ENCODE results near the gene TREML1.
A peak's percentile ranks its signal among the peaks of the same experiment; 100 is the strongest.

TREML1 gene

GRCh38 chr6:41167173-41167963, 13.2 kb upstream of the TREML1 start:
- no peak for TF ChIP-seq CTCF (IDR thresholded peaks at IDR 0.05; ENCODE audit: control insufficient read depth, extremely low read depth, insufficient read depth)
- peak; percentile 18 for DNase-seq (ENCODE audit: low read depth)

GRCh38 chr6:41164551-41165120, 10.5 kb upstream of the TREML1 start:
- no peak overlapping the region for H3K4me3 ChIP-seq (ENCODE audit: low read depth, low read length)
- TF ChIP-seq CTCF (IDR thresholded peaks at IDR 0.05; ENCODE audit: control insufficient read depth, extremely low read depth, insufficient read depth): no peak
- DNase-seq (ENCODE audit: low read depth): no peak

More at GRCh38 chr6:41167173-41167963, 13.2 kb upstream of the TREML1 start:
- no peak overlapping the region for H3K4me3 ChIP-seq (ENCODE audit: low read depth, low read length)

- DNase-seq (ENCODE audit: low read depth): no peak
- TF ChIP-seq CTCF (IDR thresholded peaks at IDR 0.05; ENCODE audit: control insufficient read depth, extremely low read depth, insufficient read depth): no peak
- no peak overlapping the region for H3K4me3 ChIP-seq (ENCODE audit: low read depth, low read length)
Observed at GRCh38 chr6:41163419-41163717, 9.2 kb upstream of the TREML1 start.

- no peak within 1 kb of the TSS for H3K4me3 ChIP-seq (ENCODE audit: low read depth, low read length)
- TF ChIP-seq CTCF (IDR thresholded peaks at IDR 0.05; ENCODE audit: control insufficient read depth, extremely low read depth, insufficient read depth): no peak
- no peak for DNase-seq (ENCODE audit: low read depth)
Observed at GRCh38 chr6:41162687-41163418, 8.7 kb upstream of the TREML1 start, which contains the start of gene TREM2. TSS of gene TREM2 (minus strand) at chr6:41163116. CDS start at chr6:41163082, 34 bp downstream.

- H3K4me3 ChIP-seq (ENCODE audit: low read depth, low read length): no peak overlapping the region
- TF ChIP-seq CTCF (IDR thresholded peaks at IDR 0.05; ENCODE audit: control insufficient read depth, extremely low read depth, insufficient read depth): no peak
- DNase-seq (ENCODE audit: low read depth): no peak
Observed at GRCh38 chr6:41161851-41162552, 7.9 kb upstream of the TREML1 start.

GRCh38 chr6:41161380-41161779, 7.2 kb upstream of the TREML1 start:
- no peak for DNase-seq (ENCODE audit: low read depth)
- TF ChIP-seq CTCF (IDR thresholded peaks at IDR 0.05; ENCODE audit: control insufficient read depth, extremely low read depth, insufficient read depth): no peak
- no peak overlapping the region for H3K4me3 ChIP-seq (ENCODE audit: low read depth, low read length)

All from LNCaP clone FGC (cell line).